Mesenteric fat pad (tissue), 1 donor: ENCODE results near the gene VPS35. TPM values are rescaled to one million over a fixed set of nuclear protein-coding genes. Genes with fewer than 3 reads are reported as not detected.
"Not testable (repeated sequence)": the region's sequence is repeated elsewhere in the genome, so short reads cannot be mapped to it uniquely, and the experiment has no call there.

Experiments used
- DNase-seq: peaks from one replicate; pipeline ENCODE4 v3.0.0-alpha.2; 2020; ENCODE audit warnings: low spot score
- total RNA-seq: library from RNA; stranded (reverse); fragmentation: NEBNext Ultra II Directional; extraction: Animal tissue kit (Norgen Biotek cat#: 25700); gene quantifications from one replicate; pipeline ENCODE4 v1.2.1, GENCODE V29; 2021
- donor health status: DM: yes; HTN: yes; CAD: no.

Gene VPS35
- total RNA-seq, 1 donor from 2014 or later = 104 TPM

DNA sequence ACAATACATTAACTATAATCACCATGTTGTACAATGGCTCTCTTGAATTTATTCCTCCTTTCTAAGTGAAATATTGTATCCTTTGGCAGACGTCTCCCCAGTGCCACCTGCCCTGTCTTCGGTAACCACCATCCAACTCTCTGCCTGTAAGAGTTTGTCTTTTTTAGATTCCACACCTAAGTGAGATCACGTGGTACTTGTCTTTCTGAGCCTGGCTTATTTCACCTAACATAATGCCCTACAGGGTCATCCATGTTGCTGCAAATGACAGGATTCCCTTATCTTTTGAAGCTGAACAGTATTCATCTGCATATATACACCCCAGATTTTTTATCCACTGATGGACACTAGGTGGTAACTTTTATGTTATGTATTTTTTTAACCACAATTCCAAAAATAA, 24.7 kb upstream of the VPS35 start:
- no peak for DNase-seq

DNA sequence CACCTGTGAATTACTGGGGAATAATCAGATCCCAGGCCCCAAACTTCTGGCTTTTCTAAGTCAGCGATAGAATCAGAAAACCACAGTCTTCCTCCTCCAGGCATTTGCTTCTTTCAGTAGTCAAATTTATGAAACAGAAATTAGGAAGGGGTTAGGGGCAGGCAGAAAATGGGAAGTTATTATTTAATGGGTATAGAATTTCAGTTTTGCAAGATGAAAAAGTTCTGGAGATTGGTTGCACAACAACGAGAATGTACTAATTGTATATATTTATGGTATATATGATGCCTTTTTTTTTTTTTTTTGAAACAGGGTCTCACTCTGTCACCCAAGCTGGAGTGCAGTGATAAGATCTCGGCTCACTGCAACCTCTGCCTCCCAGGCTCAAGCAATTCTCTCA, 23.9 kb upstream of the VPS35 start:
- DNase-seq = no peak

DNA sequence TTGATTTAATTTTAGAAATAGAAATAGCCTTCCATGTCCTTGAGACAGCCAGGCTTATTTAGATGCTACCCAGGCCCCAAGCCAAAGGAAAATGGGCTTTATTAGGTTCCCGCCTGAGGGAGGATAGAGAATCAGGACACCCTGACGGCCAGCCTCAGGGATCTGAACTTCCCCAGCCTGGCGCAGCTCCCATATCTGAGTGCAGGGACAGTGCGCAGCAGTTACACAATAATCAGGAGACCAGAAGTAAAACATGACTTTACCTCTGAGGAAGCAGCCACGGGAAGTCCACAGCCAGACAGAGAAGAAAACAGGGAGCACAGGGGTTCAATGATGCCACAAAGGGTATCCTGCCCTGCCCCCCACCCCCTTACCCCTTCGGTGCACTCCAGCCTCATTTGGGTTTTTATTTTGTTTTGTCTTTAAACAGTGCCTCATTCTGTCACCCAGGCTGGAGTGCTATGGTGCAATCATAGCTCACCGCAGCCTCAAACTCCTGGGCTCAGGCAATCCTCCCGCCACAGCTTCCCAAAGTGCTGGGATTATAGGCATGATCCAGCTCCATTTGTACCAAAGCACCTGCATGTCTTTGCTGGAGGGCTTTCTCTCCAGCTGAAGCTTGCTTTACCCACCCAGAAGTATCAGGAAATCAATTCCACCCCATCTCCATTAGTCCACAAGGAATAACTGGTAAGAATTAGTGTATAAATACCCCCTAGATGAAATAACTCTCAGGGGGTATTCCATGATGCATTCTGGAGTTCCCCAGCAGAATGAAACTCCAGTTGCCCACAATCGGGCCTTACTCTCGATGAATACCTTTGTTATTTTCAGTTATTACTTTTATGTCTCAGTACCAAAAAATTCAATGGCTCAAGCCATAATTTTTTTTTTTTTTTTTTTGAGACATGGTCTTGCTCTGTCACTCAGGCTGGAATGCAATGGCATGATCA, 22.4 kb upstream of the VPS35 start:
- DNase-seq = no peak

DNA sequence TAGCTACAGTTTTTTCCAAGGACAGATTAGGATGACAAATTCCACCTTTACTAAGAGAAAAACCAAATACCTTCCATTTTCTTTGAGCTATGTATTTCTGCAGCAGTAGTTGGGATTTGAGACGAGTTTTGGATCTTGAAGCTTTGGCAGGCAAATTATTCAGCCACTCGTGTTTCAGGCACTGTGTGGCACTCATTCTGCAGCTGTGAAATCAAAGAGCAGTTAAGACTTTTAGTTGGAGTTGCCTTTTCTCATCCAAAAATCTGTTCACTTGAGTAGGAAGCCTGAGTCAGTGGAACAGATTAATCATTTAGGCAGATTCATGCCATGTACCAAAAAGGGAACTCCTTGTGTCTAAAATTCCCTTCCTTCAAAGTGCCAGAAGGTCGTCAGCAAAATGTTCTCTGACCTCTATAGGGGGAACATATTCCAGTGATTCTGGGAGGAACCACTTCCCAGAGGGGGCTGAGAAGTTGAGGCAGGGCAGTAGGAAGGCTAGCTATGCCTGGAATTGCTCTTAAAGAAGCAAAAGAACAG, 20.6 kb upstream of the VPS35 start:
- DNase-seq = no peak

DNA sequence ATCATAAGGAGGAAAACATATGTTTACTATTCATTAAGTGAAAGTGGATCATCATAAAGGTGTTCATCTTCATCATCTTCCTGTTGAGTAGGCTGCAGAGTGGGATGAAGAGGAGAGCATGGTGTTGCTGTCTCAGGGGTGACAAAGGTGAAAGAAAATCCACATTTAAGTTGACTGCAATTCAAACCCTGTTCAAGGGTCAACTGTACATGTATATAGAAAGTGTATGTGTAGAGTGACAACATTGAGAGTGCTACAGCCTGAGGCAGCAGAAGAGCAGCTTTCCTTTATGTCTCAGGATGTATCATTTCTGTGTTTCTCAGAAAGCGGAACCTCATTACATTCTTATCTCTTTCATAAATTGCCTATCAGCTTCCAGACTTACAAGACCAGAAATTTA, 17.7 kb upstream of the VPS35 start:
- DNase-seq = no peak

DNA sequence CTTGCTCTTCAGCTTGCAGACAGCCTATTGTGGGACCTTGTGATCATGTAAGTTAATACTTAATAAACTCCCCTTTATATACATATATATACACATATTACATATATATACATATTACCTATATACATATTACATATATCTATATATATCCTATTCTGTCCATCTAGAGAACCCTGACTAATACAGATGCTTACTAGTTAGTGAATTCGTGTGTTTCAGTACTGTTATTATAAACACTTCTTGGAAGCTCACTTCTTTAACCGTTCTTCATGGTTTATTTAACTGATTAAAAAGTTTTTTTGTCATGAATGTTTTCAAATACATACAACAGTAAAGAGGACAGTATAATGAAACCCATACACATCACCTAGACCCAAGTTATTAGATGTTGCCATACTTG, 13.1 kb upstream of the VPS35 start:
- no peak for DNase-seq

DNA sequence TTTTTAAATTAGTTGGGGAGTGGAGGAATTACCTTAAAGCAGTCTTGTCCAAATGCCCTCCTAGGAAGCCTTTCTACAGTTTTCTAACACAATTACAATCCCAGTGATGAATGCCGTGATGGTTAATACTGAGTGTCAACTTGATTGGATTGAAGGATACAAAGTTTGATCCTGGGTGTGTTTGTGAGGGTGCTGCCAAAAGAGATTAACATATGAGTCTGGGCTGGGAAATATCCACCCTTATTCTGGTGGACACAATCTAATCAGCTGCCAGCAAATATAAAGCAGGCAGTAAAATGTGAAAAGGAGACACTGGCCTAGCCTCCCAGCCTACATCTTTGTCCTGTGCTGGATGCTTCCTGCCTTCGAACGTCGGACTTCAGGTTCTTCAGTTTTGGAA, 12.6 kb upstream of the VPS35 start:
- no peak for DNase-seq

DNA sequence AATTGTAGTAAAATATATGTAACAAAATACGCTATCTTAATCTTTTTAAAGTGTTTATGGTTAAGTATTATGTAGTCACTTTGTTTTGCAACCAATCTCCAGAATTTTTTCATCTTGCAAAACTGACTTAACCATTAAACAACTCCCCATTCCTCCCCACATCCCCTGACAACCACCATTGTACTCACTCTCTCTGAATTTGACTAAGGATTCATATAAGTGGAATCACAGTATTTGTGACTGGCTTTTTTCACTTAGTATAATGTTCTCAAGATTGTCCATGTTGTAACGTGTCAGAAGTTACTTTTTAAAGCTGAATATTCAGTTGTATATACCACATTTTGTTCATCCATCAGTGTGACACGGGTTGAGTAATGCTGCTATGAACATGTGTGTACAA, 11.1 kb upstream of the VPS35 start:
- no peak for DNase-seq

DNA sequence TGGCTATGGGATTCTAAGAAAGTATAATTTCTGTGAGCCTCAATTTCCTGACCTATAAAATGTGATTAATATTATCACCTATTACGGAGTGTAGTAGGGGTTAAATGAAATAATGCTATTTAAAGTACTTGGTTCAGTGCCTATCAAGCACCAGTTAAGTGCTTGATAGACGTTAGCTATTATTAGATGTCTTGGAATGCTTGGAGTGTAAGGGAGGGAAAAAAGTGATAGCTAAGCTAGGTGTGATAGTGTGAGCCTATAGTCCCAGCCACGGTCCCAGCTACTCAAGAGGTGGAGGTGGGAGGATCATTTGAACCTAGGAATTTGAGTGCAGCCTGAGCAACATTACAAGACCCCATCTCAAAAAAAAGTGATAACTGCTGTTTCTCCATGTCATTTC, 8.0 kb upstream of the VPS35 start:
- no peak for DNase-seq

DNA sequence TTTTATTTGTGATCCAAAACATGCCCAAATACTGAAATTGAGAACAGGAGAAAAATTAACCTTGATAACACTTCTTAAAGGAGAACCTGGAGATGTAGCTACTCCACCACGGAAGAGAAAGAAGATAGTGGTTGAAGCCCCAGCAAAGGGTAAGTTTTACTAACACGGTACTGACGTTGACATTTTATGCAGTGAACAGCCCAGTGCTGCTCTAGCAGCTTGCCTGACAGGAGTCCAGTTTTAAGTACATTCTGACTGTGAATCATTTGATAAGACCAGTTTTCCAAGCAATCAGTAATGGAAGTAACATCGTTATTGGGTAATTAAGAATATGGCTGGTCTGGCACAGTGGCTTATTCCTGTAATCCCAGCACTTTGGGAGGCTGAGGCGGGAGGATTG, 7.0 kb upstream of the VPS35 start:
- no peak for DNase-seq

DNA sequence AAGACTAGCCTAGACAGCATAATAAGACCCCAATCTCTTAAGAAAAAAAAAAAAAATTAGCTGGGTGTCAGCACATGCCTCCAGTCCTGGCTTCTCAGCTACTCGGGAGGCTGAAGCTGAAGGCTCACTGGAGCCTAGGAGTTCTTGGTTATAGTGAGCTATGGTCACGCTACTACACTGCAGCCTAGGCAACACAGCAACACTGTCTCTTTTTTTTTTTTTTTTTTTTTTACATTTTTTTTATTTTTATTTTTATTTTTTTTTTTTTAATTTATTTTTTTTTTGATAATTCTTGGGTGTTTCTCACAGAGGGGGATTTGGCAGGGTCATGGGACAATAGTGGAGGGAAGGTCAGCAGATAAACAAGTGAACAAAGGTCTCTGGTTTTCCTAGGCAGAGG, 4.6 kb upstream of the VPS35 start:
- DNase-seq = no peak

DNA sequence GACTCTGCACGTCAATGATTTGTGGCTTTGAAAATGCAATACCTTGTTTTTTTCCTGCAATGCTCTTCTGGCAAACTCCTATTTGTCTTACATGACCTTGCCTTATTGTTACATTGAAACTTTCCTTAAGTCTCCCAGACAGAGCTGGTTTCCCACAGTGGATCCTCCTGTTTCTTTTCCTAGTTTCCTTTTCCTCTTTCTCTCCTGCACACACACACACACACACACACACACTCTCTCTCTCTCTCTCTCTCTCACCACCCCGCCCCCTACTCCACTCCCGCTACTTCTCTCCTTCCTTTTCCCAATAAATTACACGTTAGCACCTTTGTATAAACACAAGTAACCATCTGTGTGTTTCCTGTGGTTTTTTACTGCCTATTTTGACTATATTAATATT, 2.7 kb upstream of the VPS35 start:
- no peak for DNase-seq

DNA sequence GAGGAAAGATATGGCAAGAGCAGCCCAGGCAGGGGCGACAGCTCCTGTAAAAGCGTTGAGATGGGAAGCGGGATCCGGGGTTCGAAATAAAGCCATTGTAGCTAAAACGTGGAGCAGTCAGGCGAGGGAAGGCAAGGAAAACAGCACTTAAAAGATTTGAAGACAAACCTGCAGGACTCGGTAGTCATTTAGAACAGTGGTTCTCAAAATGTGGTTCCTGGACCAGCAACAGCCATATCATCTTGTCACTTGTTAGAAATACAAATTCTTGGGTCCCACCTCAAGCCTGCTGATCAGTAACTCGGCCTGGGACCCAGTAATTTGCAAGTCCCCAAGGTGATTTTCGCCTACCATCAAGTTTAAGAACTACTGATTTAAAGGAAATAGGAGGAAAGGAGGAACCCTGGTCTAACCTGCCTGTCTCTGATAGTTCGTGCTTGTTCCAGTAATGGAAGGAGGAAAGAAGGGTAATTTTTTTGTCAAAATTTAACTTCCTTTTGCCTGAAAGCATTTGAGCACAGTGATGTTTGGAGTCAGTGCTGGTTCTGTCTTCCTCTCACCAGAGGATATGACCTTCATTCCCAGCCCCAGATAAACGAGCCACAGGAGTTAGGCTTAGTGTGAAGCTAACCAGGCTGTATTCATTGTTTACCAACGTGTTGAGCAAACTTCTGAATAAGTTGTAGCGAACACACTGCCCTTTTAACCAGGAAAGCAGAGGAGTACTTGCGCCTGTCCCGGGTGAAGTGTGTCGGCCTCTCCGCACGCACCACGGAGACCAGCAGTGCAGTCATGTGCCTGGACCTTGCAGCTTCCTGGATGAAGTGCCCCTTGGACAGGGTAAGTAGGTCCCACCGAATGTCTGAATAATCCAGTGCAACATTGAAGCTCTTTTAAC, 1.6 kb upstream of the VPS35 start:
- no peak for DNase-seq

DNA sequence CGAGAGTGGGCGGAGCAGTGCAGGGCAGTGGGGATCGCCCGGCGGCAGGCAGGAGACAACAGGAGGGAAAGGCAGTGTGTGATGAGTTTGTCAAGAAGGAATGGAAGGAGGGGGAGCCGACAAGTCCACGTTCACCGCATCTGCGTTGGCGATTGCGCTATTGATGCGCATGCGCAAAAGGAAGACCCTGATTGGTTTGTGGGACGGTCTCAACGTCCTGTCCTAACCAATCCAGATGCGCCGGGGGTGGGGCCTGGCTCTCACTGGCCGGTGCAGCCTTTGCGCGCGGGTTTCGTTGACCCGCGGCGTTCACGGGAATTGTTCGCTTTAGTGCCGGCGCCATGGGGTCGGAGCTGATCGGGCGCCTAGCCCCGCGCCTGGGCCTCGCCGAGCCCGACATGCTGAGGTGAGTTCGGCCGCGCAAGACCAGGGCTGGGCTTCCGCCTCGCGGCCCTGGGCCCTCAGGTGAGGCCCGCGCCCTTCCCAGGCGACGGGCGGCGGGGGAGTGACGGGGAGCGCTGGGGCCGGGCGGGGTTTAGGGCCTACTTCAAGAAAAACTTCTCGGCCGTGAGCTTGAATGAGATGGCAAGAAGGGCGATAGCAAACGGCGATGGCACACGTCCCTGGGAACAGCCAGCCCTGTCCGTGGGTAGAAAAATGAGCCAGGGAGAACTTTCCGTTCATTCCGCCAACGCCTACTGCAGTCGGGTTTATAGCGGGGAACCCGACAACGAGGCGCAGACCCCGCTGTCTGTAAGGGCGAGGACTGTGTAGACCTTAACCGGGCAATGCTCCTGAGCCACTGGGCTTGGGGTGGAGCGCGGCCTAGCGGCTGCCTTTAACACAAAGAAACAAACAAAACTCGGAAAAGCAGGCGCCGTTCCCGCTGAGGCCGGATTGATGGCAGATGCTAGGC, 645 bp upstream of the VPS35 start, which contains the start of gene ORC6:
TSS of gene ORC6 (plus strand) at position 295 of the 916 bp plus-strand sequence. CDS start at position 342, 47 bp downstream.
- peak; percentile 99 for DNase-seq

DNA sequence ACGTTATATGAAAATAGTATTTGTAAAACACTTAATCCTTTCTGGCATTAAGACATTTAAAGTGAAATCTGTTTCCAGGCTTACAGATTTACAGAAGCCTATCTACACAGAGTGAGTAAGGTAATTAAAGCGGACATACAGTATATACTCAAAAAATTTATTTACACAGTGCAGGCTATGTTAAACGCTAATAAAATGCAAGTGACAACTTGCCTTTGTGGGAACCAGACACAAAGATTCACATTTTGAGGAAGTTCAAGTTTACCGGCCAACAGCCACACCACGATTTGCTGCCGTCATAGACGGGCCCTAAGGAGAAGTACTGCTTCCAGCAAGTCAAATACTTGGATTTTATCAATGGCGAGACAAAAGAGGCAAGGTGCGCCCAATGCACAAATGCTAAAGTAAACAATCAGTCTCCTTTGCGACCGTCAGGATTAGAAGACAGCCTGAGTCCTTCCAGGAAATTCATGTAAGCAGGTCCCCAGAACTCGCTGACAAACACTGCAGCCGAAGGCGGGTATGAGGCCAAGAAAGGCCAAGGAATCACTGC, 801 bp downstream of the VPS35 start:
- DNase-seq = no peak

DNA sequence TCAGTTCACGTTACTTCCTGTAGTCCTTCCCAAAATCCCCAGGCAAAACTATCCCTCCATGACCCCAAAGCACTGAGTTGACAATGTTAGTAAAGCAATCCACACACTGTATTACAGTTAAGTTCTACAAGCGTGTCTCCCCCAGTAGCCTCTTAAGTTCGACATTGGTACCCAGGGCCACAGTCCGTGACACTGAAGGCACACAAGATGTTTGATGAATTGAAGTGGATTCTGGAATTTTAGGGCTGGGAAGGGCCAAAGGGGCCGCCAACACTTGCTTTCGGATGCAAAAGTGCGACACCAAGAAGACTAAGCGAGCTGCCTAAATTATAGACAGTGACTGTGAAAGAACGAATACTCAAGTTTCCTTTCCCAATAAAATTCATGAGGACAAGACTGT, 1.5 kb downstream of the VPS35 start:
- DNase-seq = no peak

DNA sequence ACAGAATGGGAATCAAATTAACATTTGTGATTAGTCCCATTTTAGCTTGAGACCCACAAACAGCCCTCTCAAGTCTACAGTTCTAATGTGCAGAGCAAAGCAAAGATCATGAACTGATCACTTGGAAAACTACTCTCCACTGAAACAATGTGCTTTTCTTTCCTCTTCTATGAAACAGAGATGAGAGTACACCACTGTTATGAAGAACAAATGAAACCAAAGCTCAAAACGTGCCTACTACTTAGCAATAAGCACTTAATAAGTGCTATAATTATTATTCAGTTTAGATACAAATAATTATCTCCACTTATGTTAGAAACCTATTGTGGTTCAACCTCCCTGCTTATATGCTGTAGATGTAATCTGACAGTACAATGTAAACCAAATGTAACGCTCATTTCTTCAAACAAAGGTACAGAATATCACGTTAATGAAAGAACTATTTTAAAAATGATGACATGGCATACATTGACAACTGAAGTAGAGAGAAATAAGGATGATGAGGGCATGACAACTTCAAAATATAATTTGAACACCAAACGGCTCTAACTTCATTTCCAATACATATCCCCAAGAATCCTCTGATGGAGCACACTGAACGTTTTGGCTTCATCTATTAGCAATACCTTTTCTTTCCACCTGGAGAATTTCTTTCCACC, 2.0 kb downstream of the VPS35 start:
- DNase-seq = no peak

DNA sequence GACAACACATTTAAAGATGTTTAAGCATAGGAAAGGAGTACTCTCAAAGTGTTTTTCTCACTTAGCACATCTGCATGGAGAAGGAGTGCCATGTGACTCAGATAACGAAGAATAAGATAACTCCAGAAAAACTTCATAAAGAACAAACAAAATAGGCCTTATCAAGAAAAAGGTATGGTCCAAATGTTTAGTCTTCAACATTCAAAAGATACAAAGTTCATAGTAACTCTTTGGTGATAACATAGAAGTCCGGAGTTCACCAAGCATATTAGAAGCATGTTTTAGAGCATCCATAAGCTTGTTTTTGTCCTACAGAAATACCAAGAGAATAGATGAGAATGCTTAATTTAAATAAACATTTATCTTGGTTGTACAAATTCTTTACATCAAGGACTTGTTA, 7.1 kb downstream of the VPS35 start:
- DNase-seq = not testable (repeated sequence)

DNA sequence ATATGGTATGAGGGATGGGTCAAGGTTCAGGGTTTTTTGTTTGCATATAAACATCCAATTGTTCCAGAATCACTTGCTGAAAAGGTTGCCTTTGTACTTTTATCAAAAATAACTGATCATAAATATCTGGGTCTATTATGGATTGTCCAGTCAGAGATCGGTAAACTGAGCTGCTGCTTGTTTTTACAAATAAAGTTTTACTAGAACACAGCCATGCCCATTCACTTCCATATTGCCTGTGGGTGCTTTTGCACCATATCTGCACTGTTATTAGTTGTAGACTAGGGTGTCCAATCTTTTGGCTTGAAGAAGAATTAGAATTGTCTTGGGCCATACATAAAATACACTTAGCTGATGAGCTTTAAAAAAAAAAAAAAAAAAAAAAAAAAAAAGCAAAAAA, 11.0 kb downstream of the VPS35 start:
- DNase-seq = not testable (repeated sequence)
